Coronary artery (tissue), 2 donors: ENCODE results near the gene JAK1.
"Not testable (repeated sequence)": the region's sequence is repeated elsewhere in the genome, so short reads cannot be mapped to it uniquely, and the experiment has no call there.

Experiments used
- DNase-seq: peaks from one replicate; pipeline ENCODE4 v3.0.0-alpha.2; 2017; ENCODE audit warnings: low spot score
- H3K27ac ChIP-seq, 2 donors: fragments of 200-600 bp; sonication (generic); one replicate each; pipeline ENCODE4 v1.5.1; 2016 to 2019
- H3K4me3 ChIP-seq: fragments of 200-600 bp; sonication (generic); 2 replicates; pipeline ENCODE4 v1.5.1; 2016; ENCODE audit warnings: mild to moderate bottlenecking, moderate library complexity
- CTCF ChIP-seq: fragments of 200-600 bp; sonication (generic); IDR thresholded peaks from one replicate; pipeline ENCODE4 v1.5.1; 2019; ENCODE audit warnings: antibody characterized with exemption

Gene JAK1

GRCh38 chr1:65003316-65003664 is 36.9 kb upstream of the JAK1 start:
- DNase-seq: no peak
- no peak for TF ChIP-seq CTCF
- H3K4me3 ChIP-seq: peak overlapping the region; percentile 91
- peak overlapping the region; percentile 94 to 99 for H3K27ac ChIP-seq

- peak; percentile 95 for DNase-seq
Observed at GRCh38 chr1:65002508-65003315, 36.4 kb upstream of the JAK1 start.

GRCh38 chr1:65002156-65002507 is 35.8 kb upstream of the JAK1 start:
- TF ChIP-seq CTCF: no peak
- peak overlapping the region; percentile 94 to 99 for H3K27ac ChIP-seq
- DNase-seq: peak; percentile 76
- peak overlapping the region; percentile 91 for H3K4me3 ChIP-seq

More at GRCh38 chr1:65002508-65003315, 36.4 kb upstream of the JAK1 start:
- H3K4me3 ChIP-seq: peak overlapping the region; percentile 91
- peak overlapping the region; percentile 94 to 99 for H3K27ac ChIP-seq
- no peak for TF ChIP-seq CTCF

- peak overlapping the region; percentile 91 for H3K4me3 ChIP-seq
- peak overlapping the region; percentile 94 to 99 for H3K27ac ChIP-seq
- no peak for TF ChIP-seq CTCF
- DNase-seq: peak; percentile 87
Observed at GRCh38 chr1:65001231-65001792, 35.0 kb upstream of the JAK1 start.

- H3K4me3 ChIP-seq, H3K27ac ChIP-seq, DNase-seq: not testable (repeated sequence)
Observed at GRCh38 chr1:64998425-64998948, 32.1 kb upstream of the JAK1 start.

GRCh38 chr1:64996541-64997257 is 30.4 kb upstream of the JAK1 start:
- no peak for TF ChIP-seq CTCF
- no peak for DNase-seq
- H3K27ac ChIP-seq: no peak overlapping the region
- H3K4me3 ChIP-seq: no peak overlapping the region

- DNase-seq: no peak
- TF ChIP-seq CTCF: no peak
- Histone ChIP-seq H3K4me3 (no peak overlapping the region), H3K27ac (no peak overlapping the region)
Observed at GRCh38 chr1:64995316-64995715, 29.0 kb upstream of the JAK1 start.
